ENCODE results near the gene ODAD3. TPM values are rescaled to one million over a fixed set of nuclear protein-coding genes. Genes with fewer than 3 reads are reported as not detected.
A peak's percentile ranks its signal among the peaks of the same experiment; 100 is the strongest.

ODAD3 gene
- polyA plus RNA-seq, 1 experiment = 0.09 TPM

- CTCF ChIA-PET = interaction anchor here (0.6 to 2.4 kb wide), 7 partner anchors 10 to 252 kb away, joined by 3 to 13 read pairs (median 5); partner anchors contain the start of genes ODAD3, PRKCSH and RGL3
- Histone ChIP-seq H3K9me3 (ENCODE audit: control insufficient read depth, insufficient read depth, low read length) (no peaks in the 10 kb centered on the region; the same call in 1 of the 2 replicates), H3K27ac (ENCODE audit: low read depth, low read length) (peak overlapping the region; percentile 81), H3K4me3 (ENCODE audit: low read depth, low read length) (no peak overlapping the region; the same call in 1 of the 2 replicates), H3K27me3 (ENCODE audit: control insufficient read depth, insufficient read depth, low read length) (no peaks in the 10 kb centered on the region)
- no peak for DNase-seq (ENCODE audit: low read depth, low spot score)
- POLR2A ChIA-PET = interaction anchor here (0.5 to 1.2 kb wide), 4 partner anchors 49 to 1359 kb away, joined by 3 to 8 read pairs (median 5); partner anchors contain the start of genes GET3, ODAD3 and PRKCSH
- no peak for TF ChIP-seq CTCF (IDR thresholded peaks at IDR 0.05; ENCODE audit: low read depth, low read length)
Measured at GRCh38 chr19:11377756-11378155, 57.2 kb downstream of the ODAD3 start.

- ChIA-PET CTCF (interaction anchor here (0.6 to 2.4 kb wide), 8 partner anchors 9 to 251 kb away, joined by 3 to 13 read pairs (median 5); partner anchors contain the start of genes ODAD3, PRKCSH and RGL3), POLR2A (interaction anchor here (0.5 to 1.2 kb wide), 4 partner anchors 49 to 1360 kb away, joined by 3 to 8 read pairs (median 5); partner anchors contain the start of genes GET3, ODAD3 and PRKCSH)
- no peak overlapping the region for H3K4me3 ChIP-seq (ENCODE audit: low read depth, low read length)
- H3K27ac ChIP-seq (ENCODE audit: low read depth, low read length) = peak overlapping the region; percentile 70
- no peaks in the 10 kb centered on the region for H3K27me3 ChIP-seq (ENCODE audit: control insufficient read depth, insufficient read depth, low read length)
- TF ChIP-seq CTCF (IDR thresholded peaks at IDR 0.05; ENCODE audit: low read depth, low read length) = no peak
- DNase-seq (ENCODE audit: low read depth, low spot score) = peak; percentile 76
- no peaks in the 10 kb centered on the region; the same call in 1 of the 2 replicates for H3K9me3 ChIP-seq (ENCODE audit: control insufficient read depth, insufficient read depth, low read length)
Measured at GRCh38 chr19:11377237-11377636, 57.7 kb downstream of the ODAD3 start.

GRCh38 chr19:11375143-11375948 lies 59.6 kb downstream of the ODAD3 start:
- peak overlapping the region; percentile 65 for H3K27ac ChIP-seq (ENCODE audit: low read depth, low read length)
- CTCF ChIA-PET = interaction anchor here (0.6 to 2.1 kb wide), 8 partner anchors 8 to 1375 kb away, joined by 4 to 7 read pairs (median 4); partner anchors contain the start of genes EPOR and TSPAN16

GRCh38 chr19:11374433-11375142 lies 60.3 kb downstream of the ODAD3 start, which contains the start of gene SWSAP1:
TSS of gene SWSAP1 (plus strand) at chr19:11374666. CDS start at chr19:11374681, 15 bp downstream.
- no peaks in the 10 kb centered on the region for H3K27me3 ChIP-seq (ENCODE audit: control insufficient read depth, insufficient read depth, low read length)
- POLR2A ChIA-PET = interaction anchor here (0.5 to 1.4 kb wide), 12 partner anchors 8 to 1496 kb away, joined by 3 to 13 read pairs (median 4); partner anchors contain the start of genes CCDC159, RAB3D and TMEM205
- peak within 1 kb of the TSS; percentile 91 for H3K27ac ChIP-seq (ENCODE audit: low read depth, low read length)
- no peak for TF ChIP-seq CTCF (IDR thresholded peaks at IDR 0.05; ENCODE audit: low read depth, low read length)
- peak within 1 kb of the TSS; percentile 84 for H3K4me3 ChIP-seq (ENCODE audit: low read depth, low read length)
- DNase-seq (ENCODE audit: low read depth, low spot score) = peak; percentile 99
- CTCF ChIA-PET = interaction anchor here (0.9 to 2.1 kb wide), 6 partner anchors 9 to 161 kb away, joined by 4 to 7 read pairs (median 4); partner anchors contain the start of genes EPOR and TSPAN16
- no peaks in the 10 kb centered on the region; the same call in 1 of the 2 replicates for H3K9me3 ChIP-seq (ENCODE audit: control insufficient read depth, insufficient read depth, low read length)

More at GRCh38 chr19:11375143-11375948, 59.6 kb downstream of the ODAD3 start:
- TF ChIP-seq CTCF (IDR thresholded peaks at IDR 0.05; ENCODE audit: low read depth, low read length) = no peak
- POLR2A ChIA-PET = interaction anchor here (0.5 to 1.4 kb wide), 9 partner anchors 14 to 859 kb away, joined by 3 to 13 read pairs (median 4); partner anchors contain the start of genes CCDC159, RAB3D and TMEM205
- H3K9me3 ChIP-seq (ENCODE audit: control insufficient read depth, insufficient read depth, low read length) = no peaks in the 10 kb centered on the region; the same call in 1 of the 2 replicates
- DNase-seq (ENCODE audit: low read depth, low spot score) = no peak
- H3K4me3 ChIP-seq (ENCODE audit: low read depth, low read length) = peak overlapping the region; percentile 51
- H3K27me3 ChIP-seq (ENCODE audit: control insufficient read depth, insufficient read depth, low read length) = no peaks in the 10 kb centered on the region
